ENCODE results near the gene MSRB3. TPM values are rescaled to one million over a fixed set of nuclear protein-coding genes. Genes with fewer than 3 reads are reported as not detected.

MSRB3 gene
- total RNA-seq, 1 experiment from 2014 or later, result 31.1 TPM

DNA sequence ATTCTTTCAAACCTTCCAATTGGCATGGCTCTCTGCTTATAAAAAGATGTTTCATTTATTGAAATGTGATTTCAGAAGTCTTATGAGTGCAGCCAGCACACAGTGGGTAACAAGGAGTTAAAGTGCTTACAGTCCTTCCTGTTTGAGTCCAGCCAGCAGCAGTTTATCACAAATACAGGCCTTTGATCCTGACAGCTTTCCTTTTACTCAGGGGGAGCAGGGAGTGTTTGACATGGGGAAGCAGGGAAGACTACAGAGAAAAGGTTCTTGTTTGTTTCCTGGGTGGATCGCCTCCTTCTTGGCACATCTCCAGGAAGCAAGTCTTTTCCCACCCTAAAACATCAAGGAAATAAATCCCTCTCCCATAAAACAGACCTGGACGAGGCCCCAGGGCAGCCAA lies 216.1 kb downstream of the MSRB3 start:
- DNase-seq (ENCODE audit: unreplicated experiment), result no peak
- H3K9me3 Mint-ChIP-seq (ENCODE audit: unreplicated experiment), result peaks cover 8% of the 10 kb centered on the region
- TF ChIP-seq, protein P1, sequence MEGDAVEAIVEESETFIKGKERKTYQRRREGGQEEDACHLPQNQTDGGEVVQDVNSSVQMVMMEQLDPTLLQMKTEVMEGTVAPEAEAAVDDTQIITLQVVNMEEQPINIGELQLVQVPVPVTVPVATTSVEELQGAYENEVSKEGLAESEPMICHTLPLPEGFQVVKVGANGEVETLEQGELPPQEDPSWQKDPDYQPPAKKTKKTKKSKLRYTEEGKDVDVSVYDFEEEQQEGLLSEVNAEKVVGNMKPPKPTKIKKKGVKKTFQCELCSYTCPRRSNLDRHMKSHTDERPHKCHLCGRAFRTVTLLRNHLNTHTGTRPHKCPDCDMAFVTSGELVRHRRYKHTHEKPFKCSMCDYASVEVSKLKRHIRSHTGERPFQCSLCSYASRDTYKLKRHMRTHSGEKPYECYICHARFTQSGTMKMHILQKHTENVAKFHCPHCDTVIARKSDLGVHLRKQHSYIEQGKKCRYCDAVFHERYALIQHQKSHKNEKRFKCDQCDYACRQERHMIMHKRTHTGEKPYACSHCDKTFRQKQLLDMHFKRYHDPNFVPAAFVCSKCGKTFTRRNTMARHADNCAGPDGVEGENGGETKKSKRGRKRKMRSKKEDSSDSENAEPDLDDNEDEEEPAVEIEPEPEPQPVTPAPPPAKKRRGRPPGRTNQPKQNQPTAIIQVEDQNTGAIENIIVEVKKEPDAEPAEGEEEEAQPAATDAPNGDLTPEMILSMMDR (IDR thresholded peaks at IDR 0.05; ENCODE audit: unreplicated experiment), result no peak
- ChIA-PET POLR2A (no interaction called here), CTCF (no interaction called here)
- H3K36me3 Mint-ChIP-seq (ENCODE audit: insufficient read depth, unreplicated experiment), result no peaks in the 10 kb centered on the region
- BruUV-seq (replicated peaks), result no TSS peak
- no peak overlapping the region for H3K27ac Mint-ChIP-seq (ENCODE audit: low read depth, unreplicated experiment)
- H3K4me1 Mint-ChIP-seq (ENCODE audit: insufficient read depth, unreplicated experiment), result peaks cover 9% of the 10 kb centered on the region
- no peaks in the 10 kb centered on the region for H3K27me3 Mint-ChIP-seq (ENCODE audit: insufficient read depth, unreplicated experiment)
- intact Hi-C loops (cut with micrococcal nuclease), result no loop called here
- no peak overlapping the region for H3K4me3 Mint-ChIP-seq (ENCODE audit: unreplicated experiment)

DNA sequence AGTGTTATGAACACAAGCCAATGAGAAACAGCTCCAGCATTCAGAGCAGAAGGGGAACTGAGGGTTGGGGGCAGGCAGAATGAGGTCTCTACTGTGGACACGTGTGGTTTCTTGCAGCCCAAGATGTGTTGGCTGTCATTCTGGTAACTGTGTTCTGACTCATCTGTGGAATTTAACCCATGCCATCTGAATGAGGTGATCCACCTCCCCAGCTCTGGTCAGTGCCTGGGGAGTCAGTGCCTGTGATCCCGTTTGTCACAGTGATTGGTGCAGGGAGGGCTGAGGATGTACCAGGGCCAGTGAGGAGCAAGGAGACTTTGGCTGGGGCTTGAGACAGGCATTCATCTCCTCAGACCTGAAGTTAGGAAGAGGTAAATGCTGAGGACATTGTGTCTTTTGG lies 216.8 kb downstream of the MSRB3 start:
- no peaks in the 10 kb centered on the region for H3K27me3 Mint-ChIP-seq (ENCODE audit: insufficient read depth, unreplicated experiment)
- H3K9me3 Mint-ChIP-seq (ENCODE audit: unreplicated experiment), result peaks cover 8% of the 10 kb centered on the region
- H3K27ac Mint-ChIP-seq (ENCODE audit: low read depth, unreplicated experiment), result no peak overlapping the region
- H3K4me3 Mint-ChIP-seq (ENCODE audit: unreplicated experiment), result no peak overlapping the region
- no peaks in the 10 kb centered on the region for H3K36me3 Mint-ChIP-seq (ENCODE audit: insufficient read depth, unreplicated experiment)
- intact Hi-C loops (cut with micrococcal nuclease), result no loop called here
- peaks cover 9% of the 10 kb centered on the region for H3K4me1 Mint-ChIP-seq (ENCODE audit: insufficient read depth, unreplicated experiment)
- no TSS peak for BruUV-seq (replicated peaks)
- ChIA-PET POLR2A (interaction anchor here (0.7 kb wide), 1 partner anchor 35 kb away, joined by 3 read pairs; no protein-coding TSS in a partner anchor), CTCF (interaction anchor here (0.5 kb wide), 1 partner anchor 493 kb away, joined by 3 read pairs; no protein-coding TSS in a partner anchor)
- TF ChIP-seq, protein P1 (IDR thresholded peaks at IDR 0.05; ENCODE audit: unreplicated experiment), result no peak
- peak; percentile 54 for DNase-seq (ENCODE audit: unreplicated experiment)

DNA sequence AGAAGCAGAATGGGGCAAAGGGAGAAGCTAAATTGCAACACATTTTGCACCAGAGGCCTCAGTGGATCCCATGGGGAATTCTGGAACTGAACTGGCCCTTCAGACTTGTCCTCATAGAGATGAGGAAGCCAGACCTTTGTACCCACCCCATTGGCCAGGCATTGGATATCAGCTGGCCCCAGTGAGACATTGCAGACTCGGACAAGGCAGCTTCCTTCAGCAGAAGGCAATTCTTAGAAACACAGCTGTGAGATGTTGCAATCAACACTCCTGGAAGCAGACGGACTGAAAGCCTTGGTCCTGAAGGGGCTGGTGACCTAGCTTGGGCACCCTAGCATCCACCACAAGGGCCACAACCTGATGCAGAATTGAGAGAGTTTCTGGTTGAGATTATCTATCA lies 218.1 kb downstream of the MSRB3 start:
- no peak overlapping the region for H3K27ac Mint-ChIP-seq (ENCODE audit: low read depth, unreplicated experiment)
- H3K27me3 Mint-ChIP-seq (ENCODE audit: insufficient read depth, unreplicated experiment), result no peaks in the 10 kb centered on the region
- TF ChIP-seq, protein P1 (IDR thresholded peaks at IDR 0.05; ENCODE audit: unreplicated experiment), result no peak
- H3K9me3 Mint-ChIP-seq (ENCODE audit: unreplicated experiment), result peaks cover 7% of the 10 kb centered on the region
- POLR2A ChIA-PET, result no interaction called here
- CTCF ChIA-PET, result no interaction called here
- H3K36me3 Mint-ChIP-seq (ENCODE audit: insufficient read depth, unreplicated experiment), result no peaks in the 10 kb centered on the region
- intact Hi-C loops (cut with micrococcal nuclease), result no loop called here
- peak; percentile 35 for DNase-seq (ENCODE audit: unreplicated experiment)
- H3K4me1 Mint-ChIP-seq (ENCODE audit: insufficient read depth, unreplicated experiment), result peaks cover 9% of the 10 kb centered on the region
- H3K4me3 Mint-ChIP-seq (ENCODE audit: unreplicated experiment), result no peak overlapping the region
- BruUV-seq (replicated peaks), result no TSS peak

DNA sequence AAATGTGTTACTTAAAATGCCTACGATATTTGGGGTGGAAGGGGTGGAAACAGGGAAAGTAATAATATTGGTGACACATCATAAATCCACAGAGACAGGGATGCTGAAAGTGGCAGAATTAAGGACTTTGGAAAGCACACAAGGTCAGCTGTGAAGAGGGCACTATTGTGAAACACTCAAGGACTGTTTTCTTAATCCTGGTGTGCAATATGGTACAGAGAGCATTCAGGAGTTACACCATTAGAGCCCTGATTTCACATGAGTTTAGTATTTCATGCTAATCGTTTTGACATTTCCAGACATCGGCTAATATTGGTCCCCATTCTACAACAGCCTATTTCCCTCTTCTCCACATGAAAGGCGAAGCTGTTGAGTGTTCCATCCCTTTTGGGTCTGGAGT lies 219.2 kb downstream of the MSRB3 start:
- peaks cover 9% of the 10 kb centered on the region for H3K4me1 Mint-ChIP-seq (ENCODE audit: insufficient read depth, unreplicated experiment)
- no peaks in the 10 kb centered on the region for H3K27me3 Mint-ChIP-seq (ENCODE audit: insufficient read depth, unreplicated experiment)
- peak; percentile 44 for DNase-seq (ENCODE audit: unreplicated experiment)
- H3K36me3 Mint-ChIP-seq (ENCODE audit: insufficient read depth, unreplicated experiment), result no peaks in the 10 kb centered on the region
- BruUV-seq (replicated peaks), result no TSS peak
- CTCF ChIA-PET, result interaction anchor here (0.5 kb wide), 1 partner anchor 102 kb away, joined by 4 read pairs; no protein-coding TSS in a partner anchor
- intact Hi-C loops (cut with micrococcal nuclease), result no loop called here
- H3K4me3 Mint-ChIP-seq (ENCODE audit: unreplicated experiment), result no peak overlapping the region
- no peak overlapping the region for H3K27ac Mint-ChIP-seq (ENCODE audit: low read depth, unreplicated experiment)
- POLR2A ChIA-PET, result interaction anchor here (0.5 kb wide), 1 partner anchor 717 kb away, joined by 3 read pairs; no protein-coding TSS in a partner anchor
- no peaks in the 10 kb centered on the region for H3K9me3 Mint-ChIP-seq (ENCODE audit: unreplicated experiment)
- TF ChIP-seq, protein P1 (IDR thresholded peaks at IDR 0.05; ENCODE audit: unreplicated experiment), result no peak

All from MCF 10A (cell line).